ENCODE measurements around the gene NASP.

The NASP gene

GRCh38 chr1:45620588-45621500, 37.0 kb downstream of the NASP start:
- DNase-seq, result no peak

DNA sequence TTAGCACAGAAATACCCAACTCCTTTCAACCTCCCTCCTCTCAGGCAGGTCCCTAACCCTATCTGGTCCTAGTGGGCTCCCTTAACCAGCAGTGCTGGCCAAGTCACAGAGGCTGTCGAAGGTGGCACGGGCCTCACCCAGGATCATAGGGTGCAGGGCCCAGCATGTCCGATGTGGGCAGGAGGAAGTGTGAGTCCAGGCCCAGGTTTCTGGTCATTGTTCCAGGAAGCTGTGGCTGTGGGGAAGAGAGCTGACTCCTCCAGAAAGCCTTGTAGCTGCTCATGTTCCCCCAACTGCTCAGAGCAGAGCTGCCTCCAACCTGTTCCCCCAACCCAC, 37.6 kb downstream of the NASP start:
- no peak for DNase-seq

- DNase-seq, result no peak
These were observed 38.2 kb downstream of the NASP start for GRCh38 chr1:45621895-45622523.

DNA sequence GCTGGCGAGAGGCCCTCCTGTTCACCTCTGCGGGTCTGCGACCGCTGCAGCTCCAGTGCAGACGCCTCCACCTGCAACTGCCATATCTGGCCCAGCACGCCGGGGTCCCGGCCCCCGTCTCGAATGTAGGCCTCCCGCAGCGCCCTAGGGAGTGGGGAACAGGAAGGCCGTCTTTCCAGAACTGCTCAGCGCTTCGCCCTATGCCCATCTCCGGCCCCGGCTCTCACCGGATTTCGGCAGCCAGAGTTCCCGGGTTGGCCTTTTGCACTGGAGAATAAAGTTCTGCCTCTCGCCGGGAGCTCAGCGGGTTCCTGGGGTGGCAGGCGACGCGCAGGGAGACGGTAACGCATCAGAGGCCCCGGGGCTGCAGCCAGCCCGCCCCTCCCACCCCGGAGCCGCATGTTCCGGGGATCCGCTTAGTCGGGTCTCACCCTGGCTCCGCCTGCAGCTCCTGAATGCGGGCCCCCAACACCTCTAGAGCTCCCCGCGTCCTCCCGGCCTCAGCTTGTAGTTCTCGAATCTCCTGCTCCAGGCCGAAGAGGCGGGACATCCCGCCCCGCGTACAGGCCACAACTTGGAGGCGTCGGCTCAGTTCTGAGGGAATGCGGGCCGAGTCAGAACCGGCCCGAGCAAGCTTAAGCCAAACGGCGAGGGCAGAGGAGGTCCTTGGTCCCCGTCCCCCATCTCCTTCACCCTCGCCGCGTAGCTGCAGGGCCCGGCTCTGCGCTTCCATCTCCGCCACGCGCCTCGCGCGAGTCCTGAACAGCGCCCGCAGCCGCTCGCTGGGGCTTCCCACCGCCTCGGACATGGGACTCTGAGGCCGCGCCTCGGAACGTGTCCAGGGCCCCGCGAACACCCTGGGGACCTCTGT, 38.9 kb downstream of the NASP start:
- no peak for DNase-seq

DNA sequence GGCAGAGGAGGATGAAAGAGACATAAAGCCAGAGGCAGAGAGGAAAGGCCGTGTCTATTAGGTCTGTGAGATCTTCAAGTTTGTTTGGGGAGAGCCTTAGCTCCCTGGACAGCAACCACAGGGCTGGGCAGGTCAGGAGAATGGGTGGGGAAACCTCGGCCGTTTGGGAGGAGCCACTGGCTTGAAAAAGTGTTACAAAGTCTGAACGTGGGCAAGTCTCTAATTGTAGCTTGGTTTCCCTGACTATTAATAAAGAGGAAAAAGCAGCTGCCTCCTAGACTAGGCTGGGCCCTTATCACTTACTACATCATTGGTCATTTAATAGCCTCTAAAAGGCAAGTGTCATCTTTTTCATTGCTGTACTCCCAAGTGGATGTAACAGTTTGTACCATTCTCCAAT, 40.1 kb downstream of the NASP start, which contains the start of gene CCDC17:
TSS of gene CCDC17 (minus strand) at position 83 of the 400 bp plus-strand sequence. CDS start 145 bp downstream, outside the sequence.
- DNase-seq, result no peak

DNA sequence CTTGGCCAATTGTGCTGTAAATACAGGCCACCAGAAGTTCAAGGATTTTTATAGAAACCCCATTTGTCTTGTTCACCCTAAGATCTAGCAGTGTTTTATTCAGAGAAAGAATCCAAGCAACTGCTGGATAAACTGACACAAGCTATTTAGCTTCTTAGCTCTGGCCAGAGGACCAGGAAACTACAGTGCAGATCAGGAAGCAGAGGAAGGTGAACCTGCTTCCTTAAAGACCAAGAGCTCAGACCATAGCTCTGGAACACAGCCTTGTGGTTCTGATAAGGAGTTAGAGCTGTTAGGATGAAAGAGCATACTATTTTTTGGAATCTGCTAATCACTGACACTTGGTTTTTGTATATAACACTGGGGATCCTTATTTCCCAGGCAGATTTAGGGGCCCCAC, 45.2 kb downstream of the NASP start:
- DNase-seq, result no peak

DNA sequence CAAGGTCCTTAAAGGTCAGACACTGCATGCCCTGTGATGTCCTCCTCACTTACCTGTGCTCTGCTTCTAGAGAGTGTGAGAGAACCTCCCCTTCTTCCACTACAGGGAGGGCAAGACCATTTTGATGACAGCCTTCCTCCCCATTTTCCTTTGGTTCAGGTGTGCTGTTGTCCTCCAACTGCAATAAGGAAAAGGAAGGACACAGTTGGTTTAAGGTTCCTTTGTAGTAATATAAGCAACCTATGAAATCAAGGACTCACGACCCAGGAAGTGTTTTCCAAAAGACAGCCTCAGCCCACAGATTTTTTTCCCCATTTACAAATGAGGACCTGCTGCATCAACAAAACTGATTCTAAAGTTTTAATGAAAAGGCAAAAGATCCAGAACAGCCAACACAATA, 46.6 kb downstream of the NASP start:
- DNase-seq, result no peak

DNA sequence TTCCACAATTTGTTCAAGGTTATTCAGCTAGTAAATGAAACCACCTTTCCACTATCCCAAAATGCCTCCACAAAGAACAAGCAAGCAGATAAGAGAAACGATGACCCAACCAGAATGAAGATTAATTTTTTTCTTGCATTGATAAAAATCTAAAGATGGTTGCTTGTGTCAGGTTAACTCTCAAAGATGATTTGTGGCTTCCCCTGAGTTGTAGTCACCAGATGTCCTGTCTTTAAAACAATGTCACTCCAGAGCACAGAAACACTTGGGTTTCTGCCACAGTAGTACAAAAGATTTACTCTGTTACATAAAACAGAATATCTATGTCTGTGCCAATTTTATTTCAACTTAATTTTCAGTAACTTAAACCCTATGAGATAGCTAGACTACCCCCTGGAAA, 51.4 kb downstream of the NASP start:
- no peak for DNase-seq

GRCh38 chr1:45640293-45640692, 56.5 kb downstream of the NASP start:
- no peak for DNase-seq

- DNase-seq, result no peak
These were observed 59.5 kb downstream of the NASP start for GRCh38 chr1:45643321-45643720.

- DNase-seq, result no peak
These were observed 60.1 kb downstream of the NASP start for GRCh38 chr1:45643978-45644377.

GRCh38 chr1:45644661-45645060, 60.8 kb downstream of the NASP start:
- DNase-seq, result no peak

GRCh38 chr1:45647248-45648021, 63.6 kb downstream of the NASP start:
- DNase-seq, result no peak

- no peak for DNase-seq
These were observed 70.9 kb downstream of the NASP start for GRCh38 chr1:45654540-45655280.

DNA sequence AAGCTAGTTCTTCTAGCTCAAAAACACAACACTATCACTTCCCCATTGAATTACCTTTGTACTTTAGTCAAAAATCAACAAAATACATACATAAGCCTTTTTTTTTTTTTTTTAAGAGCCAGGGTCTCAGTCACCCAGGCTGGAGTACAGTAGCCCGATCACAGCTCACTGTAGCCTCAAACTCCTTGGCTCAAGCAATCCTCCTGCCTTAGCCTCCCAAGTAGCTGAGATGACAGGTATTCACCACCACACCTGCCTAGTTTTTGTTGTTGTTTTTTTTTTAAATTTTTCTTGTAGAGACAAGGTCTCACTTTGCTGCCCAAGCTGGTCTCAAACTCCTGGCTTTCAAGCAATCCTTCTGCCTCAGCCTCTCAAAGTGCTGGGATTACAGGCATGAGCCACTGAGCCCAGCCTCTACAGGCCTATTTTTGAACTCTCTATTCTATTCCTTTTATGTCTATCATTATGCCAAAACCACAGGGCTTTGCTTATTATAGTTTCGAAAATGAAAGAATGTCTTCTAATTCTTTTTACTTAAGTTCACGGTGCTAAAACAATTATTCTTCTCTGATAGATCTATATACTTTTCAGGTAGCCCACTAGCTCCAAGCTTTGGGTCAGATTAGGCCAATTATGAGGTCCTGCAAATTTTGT, 72.9 kb downstream of the NASP start:
- DNase-seq, result no peak

- DNase-seq, result no peak
These were observed 74.3 kb downstream of the NASP start for GRCh38 chr1:45658171-45658570.

DNA sequence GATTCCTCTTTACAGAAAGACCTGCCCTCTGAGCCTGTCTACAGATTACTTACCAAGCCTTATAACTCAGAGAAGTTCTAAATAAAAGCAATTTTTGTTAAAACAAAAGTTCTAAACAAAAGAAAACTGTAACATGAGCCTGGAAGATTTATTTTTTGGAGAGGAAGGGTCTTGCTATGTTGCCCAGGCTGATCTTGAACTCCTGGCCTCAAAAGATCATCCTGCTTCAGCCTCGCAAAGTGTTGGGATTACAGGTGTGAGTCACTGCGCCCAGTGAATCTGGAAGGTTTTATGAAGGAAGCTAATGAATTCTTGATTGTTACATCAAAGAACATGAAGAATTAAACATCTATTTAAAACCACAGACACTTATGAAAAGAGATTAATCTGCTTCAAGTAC, 75.4 kb downstream of the NASP start:
- DNase-seq, result no peak

GRCh38 chr1:45660336-45660735, 76.5 kb downstream of the NASP start:
- DNase-seq, result no peak

DNA sequence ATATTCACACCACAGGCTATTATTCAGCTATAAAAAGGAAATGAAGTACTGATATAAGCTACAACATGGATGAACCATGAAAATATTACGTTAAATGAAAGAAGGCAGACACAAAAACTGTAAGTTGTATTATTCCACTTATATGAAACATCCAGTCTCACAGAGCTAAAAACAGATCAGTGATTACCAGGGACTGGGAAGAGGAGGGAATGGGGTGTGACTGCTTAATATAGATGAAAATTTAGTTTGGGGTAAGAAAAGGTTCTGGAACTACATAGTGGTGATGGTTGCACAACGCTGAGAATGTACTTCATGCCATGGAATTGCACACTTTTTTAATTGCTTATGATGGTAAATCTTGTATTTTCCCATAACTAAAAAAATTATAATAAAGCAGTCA, 83.0 kb downstream of the NASP start:
- no peak for DNase-seq

- DNase-seq, result no peak
These were observed 83.7 kb downstream of the NASP start for GRCh38 chr1:45667321-45668111.
